GM12874 (cell line): ENCODE results near the gene CRB3.

Experiments used
- TF ChIP-seq, protein P1 (sequence below): IDR thresholded peaks from 2 replicates; pipeline ENCODE4 v1.5.1; 2011; ENCODE audit warnings: low read depth, mild to moderate bottlenecking, control low read depth, low read length, moderate library complexity; ENCODE audit not compliant: insufficient read depth

The CRB3 gene

DNA sequence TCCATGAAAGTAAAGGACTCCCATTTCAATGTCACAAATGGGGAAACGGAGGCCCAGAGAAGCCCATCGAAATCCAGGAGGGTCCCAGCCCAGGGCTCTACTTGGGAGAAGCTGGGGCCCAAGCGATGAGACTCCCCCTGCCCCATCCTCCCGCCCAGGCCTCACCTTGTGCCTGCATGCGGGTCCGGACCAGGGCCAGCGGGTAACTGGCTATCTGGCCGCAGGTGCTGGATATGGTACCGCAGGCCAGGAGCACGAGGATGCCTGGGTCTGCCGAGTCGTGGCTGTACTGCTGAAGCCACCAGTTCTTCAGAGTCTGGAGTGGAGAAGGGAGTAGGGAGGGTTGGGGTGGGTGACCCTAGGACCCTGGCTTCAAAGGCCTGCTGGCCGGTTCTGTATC is 20.1 kb upstream of the CRB3 start:
- TF ChIP-seq, protein P1, sequence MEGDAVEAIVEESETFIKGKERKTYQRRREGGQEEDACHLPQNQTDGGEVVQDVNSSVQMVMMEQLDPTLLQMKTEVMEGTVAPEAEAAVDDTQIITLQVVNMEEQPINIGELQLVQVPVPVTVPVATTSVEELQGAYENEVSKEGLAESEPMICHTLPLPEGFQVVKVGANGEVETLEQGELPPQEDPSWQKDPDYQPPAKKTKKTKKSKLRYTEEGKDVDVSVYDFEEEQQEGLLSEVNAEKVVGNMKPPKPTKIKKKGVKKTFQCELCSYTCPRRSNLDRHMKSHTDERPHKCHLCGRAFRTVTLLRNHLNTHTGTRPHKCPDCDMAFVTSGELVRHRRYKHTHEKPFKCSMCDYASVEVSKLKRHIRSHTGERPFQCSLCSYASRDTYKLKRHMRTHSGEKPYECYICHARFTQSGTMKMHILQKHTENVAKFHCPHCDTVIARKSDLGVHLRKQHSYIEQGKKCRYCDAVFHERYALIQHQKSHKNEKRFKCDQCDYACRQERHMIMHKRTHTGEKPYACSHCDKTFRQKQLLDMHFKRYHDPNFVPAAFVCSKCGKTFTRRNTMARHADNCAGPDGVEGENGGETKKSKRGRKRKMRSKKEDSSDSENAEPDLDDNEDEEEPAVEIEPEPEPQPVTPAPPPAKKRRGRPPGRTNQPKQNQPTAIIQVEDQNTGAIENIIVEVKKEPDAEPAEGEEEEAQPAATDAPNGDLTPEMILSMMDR: no peak

DNA sequence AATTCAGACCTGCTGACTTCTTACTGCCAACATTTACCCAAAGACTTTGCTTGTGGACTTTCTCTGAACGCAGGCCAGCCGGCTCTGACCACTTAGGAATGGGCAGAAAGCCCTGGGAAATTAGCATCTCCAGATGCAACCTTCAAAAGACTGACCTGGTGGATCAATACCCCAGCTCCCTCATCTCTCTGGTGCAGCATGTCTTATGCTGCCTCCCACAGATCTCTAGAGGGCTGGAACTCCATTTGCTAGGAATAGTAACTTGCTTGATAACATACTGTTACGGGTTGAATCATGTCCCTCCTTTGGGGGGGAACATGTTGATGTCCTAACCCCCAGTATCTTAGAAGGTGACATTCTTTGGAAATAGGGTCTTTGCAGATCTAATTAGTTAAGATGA is 17.6 kb upstream of the CRB3 start:
- TF ChIP-seq, protein P1: no peak

DNA sequence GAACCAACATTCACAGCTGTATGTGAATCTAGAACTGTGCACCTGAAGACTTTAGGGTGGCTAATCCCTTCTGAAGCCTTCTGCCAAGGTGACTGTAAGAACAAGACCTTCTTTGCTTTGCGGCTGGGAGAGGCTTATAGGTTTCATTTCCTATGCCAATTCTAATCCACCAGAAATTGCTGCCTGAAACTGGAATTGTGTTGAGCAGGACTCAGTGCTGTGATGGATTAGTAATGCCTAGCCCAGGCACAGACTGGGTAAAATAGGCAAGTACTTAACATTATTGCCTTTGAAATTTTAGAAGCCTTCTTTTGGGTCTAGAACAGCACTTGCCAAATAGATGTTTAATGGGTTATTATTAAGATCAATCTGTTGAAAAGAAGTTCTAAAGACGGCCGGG is 16.0 kb upstream of the CRB3 start:
- TF ChIP-seq, protein P1: no peak

DNA sequence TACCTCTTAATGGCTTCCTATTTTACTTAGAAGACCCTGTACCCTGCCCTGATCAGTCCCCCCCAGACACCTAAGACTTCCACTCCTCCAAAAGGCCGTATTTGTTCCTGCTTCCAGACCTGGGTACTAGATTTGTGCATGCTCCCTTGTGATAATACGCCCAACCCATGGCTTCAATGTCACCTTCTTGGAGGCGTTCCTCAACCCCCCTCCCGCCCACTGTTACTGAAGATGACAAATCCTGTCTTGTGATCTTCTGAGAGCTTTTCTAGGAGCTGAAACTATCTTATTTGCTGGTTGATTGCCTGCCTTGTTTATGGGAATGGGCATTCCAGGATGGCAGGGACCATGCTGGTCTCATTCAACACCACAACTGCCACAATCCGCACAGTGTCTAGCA is 13.9 kb upstream of the CRB3 start:
- TF ChIP-seq, protein P1: no peak

DNA sequence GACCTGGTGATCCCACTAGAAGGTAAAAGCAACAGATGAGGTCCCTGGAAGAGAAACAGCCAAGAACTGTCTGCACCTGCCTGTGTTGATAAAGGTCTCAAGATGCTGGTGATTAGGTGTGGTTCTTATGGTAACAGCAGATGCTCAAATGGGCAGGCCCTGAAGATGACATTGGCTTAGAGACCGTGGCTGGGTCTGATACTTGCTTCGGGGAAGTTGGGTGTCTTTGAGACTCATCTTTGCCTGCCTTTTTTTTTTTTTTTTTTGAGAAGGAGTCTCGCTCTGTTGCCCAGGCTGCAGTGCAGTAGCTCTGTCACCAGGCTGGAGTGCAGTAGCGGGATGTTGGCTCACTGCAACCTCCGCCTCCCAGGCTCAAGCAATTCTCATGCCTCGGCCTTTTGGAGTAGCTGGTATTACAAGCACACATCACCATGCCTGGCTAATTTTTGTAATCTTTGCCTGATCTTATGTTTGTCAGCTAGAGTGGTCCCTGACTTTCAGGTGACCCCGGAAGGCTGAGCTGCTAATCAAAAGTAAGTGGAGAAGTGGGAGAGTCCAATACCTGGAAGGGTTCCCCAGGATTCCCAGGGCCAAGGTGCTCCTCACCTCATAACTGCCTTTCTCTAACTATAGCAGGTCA is 12.4 kb upstream of the CRB3 start:
- TF ChIP-seq, protein P1: no peak

DNA sequence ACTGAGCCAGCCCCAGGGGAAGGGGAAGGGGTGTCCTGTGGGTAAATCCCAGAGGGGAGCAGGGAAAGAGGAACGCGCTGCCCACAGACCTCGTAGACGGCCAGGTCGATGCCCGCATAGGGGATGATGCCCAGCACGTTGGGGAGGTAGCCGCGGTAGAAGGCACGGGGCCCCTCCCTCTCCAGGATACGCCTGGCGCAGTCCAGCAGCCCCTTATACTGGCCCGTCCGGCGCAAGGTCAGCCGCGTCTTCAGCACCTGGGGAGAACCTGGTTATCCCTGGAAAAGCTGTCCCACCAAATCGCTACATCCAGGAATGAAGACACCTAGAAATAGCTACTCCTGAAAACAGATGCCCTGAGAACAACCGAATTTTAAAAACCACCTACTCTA is 11.9 kb upstream of the CRB3 start:
- TF ChIP-seq, protein P1: no peak

DNA sequence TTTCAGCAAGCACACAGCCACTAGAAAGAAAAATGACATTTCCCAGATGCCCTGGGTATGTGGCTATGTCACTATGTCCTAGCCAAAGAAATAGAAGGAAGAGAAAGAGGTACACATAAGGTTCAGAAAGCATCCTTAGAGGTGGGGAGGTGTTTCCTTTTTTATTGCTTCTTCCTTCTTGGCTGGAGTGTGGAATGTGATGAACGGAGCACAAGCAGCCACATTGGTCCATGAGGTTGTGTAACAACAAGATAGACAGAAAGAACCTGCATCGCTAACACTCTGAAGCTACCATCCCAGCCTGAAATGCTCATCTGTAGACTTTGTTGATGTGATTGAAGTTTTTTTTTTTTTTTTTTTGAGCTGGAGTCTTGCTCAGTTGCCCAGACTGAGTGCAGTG is 11.2 kb upstream of the CRB3 start:
- TF ChIP-seq, protein P1: no peak
